Measurements from ENCODE around the gene ADAMTSL2. TPM values are rescaled to one million over a fixed set of nuclear protein-coding genes. Genes with fewer than 3 reads are reported as not detected.

ADAMTSL2 gene
- total and polyA plus RNA-seq, 2 of the 13 experiments (the other 11 are each of a cell fraction or from before 2014, with no cell fraction given): 1.9 to 3.8 TPM

DNA sequence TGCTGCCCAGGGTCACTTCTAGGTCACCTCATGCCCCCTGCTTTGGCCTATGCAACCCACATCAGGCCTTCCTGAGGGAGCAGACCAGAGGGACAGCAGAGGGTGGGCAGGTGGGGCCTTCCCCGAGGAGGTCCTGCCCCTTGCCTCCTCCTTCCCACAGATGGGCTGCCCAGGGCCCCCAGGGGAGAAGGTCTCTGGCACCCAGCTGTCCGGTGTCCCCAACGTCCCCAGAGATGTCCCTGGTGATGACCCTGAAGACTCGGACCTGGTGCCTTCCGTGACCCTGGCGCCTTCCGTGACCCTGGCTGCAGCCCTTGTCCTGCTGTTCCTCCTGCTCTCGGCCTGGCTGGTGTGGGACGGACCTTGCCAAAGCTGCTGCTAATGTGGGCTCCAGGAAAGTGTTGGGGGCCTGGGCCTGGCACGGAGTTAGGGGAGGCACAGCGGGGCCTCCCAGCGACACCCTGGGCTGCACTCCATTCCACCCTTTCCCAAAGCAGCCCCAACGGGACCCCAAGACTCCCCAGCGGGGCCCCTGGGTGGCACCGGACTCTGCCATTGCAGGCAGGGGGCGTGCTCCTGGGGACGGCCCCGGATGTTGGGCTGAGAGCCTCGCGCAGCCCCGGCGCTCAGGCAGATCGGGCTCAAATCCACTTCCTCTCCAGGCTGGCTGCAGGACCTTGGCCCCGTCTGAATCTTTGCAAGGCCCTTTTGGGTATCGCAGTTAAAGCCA is 48.8 kb upstream of the ADAMTSL2 start (continued):
- TF ChIP-seq ZNF574 (CRISPR knock-in tag; IDR thresholded peaks at IDR 0.05): no peak
- TF ChIP-seq MTF1 (CRISPR knock-in tag; IDR thresholded peaks at IDR 0.05): no peak
- TF ChIP-seq, protein P1, sequence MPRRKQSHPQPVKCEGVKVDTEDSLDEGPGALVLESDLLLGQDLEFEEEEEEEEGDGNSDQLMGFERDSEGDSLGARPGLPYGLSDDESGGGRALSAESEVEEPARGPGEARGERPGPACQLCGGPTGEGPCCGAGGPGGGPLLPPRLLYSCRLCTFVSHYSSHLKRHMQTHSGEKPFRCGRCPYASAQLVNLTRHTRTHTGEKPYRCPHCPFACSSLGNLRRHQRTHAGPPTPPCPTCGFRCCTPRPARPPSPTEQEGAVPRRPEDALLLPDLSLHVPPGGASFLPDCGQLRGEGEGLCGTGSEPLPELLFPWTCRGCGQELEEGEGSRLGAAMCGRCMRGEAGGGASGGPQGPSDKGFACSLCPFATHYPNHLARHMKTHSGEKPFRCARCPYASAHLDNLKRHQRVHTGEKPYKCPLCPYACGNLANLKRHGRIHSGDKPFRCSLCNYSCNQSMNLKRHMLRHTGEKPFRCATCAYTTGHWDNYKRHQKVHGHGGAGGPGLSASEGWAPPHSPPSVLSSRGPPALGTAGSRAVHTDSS (CRISPR knock-in tag; conservative IDR thresholded peaks at IDR 0.05): no peak
- TF ChIP-seq HES4 (CRISPR knock-in tag; IDR thresholded peaks at IDR 0.05; ENCODE audit: borderline replicate concordance): 0 out of 2 replicates have a peak, but pooled peaks have one; percentile 43
- TF ChIP-seq ZNF121 (CRISPR knock-in tag; IDR thresholded peaks at IDR 0.05): no peak
- no peak for TF ChIP-seq U2AF1 (optimal IDR thresholded peaks at IDR 0.05; ENCODE audit: low read depth, low read length)
- no peak for TF ChIP-seq ELF1 (CRISPR knock-in tag; IDR thresholded peaks at IDR 0.05)
- no peak for TF ChIP-seq TGIF2 (CRISPR knock-in tag; IDR thresholded peaks at IDR 0.05)
- no peak for TF ChIP-seq ZNF282 (IDR thresholded peaks at IDR 0.05; ENCODE audit: partially characterized antibody)
- TF ChIP-seq, protein P2, sequence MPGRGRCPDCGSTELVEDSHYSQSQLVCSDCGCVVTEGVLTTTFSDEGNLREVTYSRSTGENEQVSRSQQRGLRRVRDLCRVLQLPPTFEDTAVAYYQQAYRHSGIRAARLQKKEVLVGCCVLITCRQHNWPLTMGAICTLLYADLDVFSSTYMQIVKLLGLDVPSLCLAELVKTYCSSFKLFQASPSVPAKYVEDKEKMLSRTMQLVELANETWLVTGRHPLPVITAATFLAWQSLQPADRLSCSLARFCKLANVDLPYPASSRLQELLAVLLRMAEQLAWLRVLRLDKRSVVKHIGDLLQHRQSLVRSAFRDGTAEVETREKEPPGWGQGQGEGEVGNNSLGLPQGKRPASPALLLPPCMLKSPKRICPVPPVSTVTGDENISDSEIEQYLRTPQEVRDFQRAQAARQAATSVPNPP (CRISPR knock-in tag; IDR thresholded peaks at IDR 0.05): no peak
- TF ChIP-seq ZNF616 (CRISPR knock-in tag; IDR thresholded peaks at IDR 0.05; ENCODE audit: low read depth): no peak
- TF ChIP-seq ZNF670 (CRISPR knock-in tag; IDR thresholded peaks at IDR 0.05; ENCODE audit: borderline replicate concordance): no peak
- TF ChIP-seq TP53 (CRISPR knock-in tag; conservative IDR thresholded peaks at IDR 0.05): no peak
- TF ChIP-seq XRCC5 (optimal IDR thresholded peaks at IDR 0.05; ENCODE audit: low read length): peak; percentile 13
- TF ChIP-seq, protein P3, sequence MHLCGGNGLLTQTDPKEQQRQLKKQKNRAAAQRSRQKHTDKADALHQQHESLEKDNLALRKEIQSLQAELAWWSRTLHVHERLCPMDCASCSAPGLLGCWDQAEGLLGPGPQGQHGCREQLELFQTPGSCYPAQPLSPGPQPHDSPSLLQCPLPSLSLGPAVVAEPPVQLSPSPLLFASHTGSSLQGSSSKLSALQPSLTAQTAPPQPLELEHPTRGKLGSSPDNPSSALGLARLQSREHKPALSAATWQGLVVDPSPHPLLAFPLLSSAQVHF (CRISPR knock-in tag; IDR thresholded peaks at IDR 0.05): no peak
- TF ChIP-seq SMARCC2 (IDR thresholded peaks at IDR 0.05): no peak
- TF ChIP-seq JARID2 (CRISPR knock-in tag; IDR thresholded peaks at IDR 0.05; ENCODE audit: insufficient replicate concordance): no peak
- no peak for TF ChIP-seq ZNF749 (CRISPR knock-in tag; IDR thresholded peaks at IDR 0.05; ENCODE audit: borderline replicate concordance)
